ENCODE results near the gene ADAMTSL3. TPM values are rescaled to one million over a fixed set of nuclear protein-coding genes. Genes with fewer than 3 reads are reported as not detected.

Gene ADAMTSL3
- total and polyA plus RNA-seq, 2 experiments from 2014 or later = 0.61 to 0.87 TPM

DNA sequence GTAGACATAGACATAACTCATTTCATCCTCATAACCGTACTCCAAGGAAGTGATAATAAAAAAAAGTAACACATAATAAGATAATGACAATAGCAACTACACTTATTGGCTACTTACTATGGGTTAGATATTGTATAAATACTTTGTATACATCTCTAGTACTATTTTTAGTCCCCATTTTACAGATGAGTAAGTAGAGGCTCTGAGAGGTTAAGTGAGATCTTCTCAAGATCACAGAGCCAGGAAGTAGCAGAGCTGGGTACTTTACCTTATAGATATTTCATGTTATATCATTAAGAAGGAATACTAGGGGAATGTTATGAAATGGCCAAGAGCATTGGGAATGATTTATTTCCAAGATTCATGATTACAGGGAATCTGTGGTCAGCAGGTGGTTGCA, 49.4 kb upstream of the ADAMTSL3 start:
- H3K27me3 Mint-ChIP-seq (ENCODE audit: insufficient read depth, low read depth, poor library complexity) = peaks cover 8% of the 10 kb centered on the region
- no peak for DNase-seq (ENCODE audit: low spot score)
- TF ChIP-seq CREB1 (CRISPR knock-in tag; IDR thresholded peaks at IDR 0.05; ENCODE audit: low read depth) (no peak), ZNF114 (CRISPR knock-in tag; IDR thresholded peaks at IDR 0.05) (no peak), ETS1 (IDR thresholded peaks at IDR 0.05) (no peak), STAT1 (IDR thresholded peaks at IDR 0.05; ENCODE audit: unreplicated experiment) (no peak), NANOG (IDR thresholded peaks at IDR 0.05; ENCODE audit: borderline replicate concordance) (no peak)
- TF ChIP-seq, protein P1, sequence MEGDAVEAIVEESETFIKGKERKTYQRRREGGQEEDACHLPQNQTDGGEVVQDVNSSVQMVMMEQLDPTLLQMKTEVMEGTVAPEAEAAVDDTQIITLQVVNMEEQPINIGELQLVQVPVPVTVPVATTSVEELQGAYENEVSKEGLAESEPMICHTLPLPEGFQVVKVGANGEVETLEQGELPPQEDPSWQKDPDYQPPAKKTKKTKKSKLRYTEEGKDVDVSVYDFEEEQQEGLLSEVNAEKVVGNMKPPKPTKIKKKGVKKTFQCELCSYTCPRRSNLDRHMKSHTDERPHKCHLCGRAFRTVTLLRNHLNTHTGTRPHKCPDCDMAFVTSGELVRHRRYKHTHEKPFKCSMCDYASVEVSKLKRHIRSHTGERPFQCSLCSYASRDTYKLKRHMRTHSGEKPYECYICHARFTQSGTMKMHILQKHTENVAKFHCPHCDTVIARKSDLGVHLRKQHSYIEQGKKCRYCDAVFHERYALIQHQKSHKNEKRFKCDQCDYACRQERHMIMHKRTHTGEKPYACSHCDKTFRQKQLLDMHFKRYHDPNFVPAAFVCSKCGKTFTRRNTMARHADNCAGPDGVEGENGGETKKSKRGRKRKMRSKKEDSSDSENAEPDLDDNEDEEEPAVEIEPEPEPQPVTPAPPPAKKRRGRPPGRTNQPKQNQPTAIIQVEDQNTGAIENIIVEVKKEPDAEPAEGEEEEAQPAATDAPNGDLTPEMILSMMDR (conservative IDR thresholded peaks at IDR 0.05; ENCODE audit: low read depth in 2 of 2) = no peak

GRCh38 chr15:83605111-83605945, 48.6 kb upstream of the ADAMTSL3 start:
- H3K4me2 ChIP-seq = no peak overlapping the region
- H3K27ac ChIP-seq (ENCODE audit: low read depth) = no peak overlapping the region
- Mint-ChIP-seq H3K27me3 (ENCODE audit: insufficient read depth, low read depth, poor library complexity) (peaks cover 5% of the 10 kb centered on the region), H3K4me1 (no peaks in the 10 kb centered on the region), H3K36me3 (ENCODE audit: low read depth) (peaks cover 10% of the 10 kb centered on the region; the same call in 2 of the 3 replicates), H3K9me3 (peaks cover 10% of the 10 kb centered on the region), H3K27ac (no peak overlapping the region), H3K4me3 (no peak overlapping the region)
- no peaks in the 10 kb centered on the region for H3K36me3 ChIP-seq (ENCODE audit: insufficient read depth)
- DNase-seq (ENCODE audit: low spot score) (no peak), ATAC-seq (no peak)
- no peaks in the 10 kb centered on the region for H3K79me2 ChIP-seq (replicated peaks; ENCODE audit: insufficient read depth)
- H3K27me3 ChIP-seq (ENCODE audit: insufficient read depth) = no peaks in the 10 kb centered on the region
- H3K4me3 ChIP-seq = no peak overlapping the region
- H3K9me2 ChIP-seq (ENCODE audit: insufficient read depth) = no peaks in the 10 kb centered on the region
- no peaks in the 10 kb centered on the region for H3K4me1 ChIP-seq (ENCODE audit: insufficient read depth)
- H4K20me1 ChIP-seq (replicated peaks; ENCODE audit: insufficient read depth) = no peaks in the 10 kb centered on the region
- H2AFZ ChIP-seq = no peak overlapping the region
- no peaks in the 10 kb centered on the region for H3F3A ChIP-seq (replicated peaks; ENCODE audit: low read depth)
- TF ChIP-seq ZNF114 (CRISPR knock-in tag; IDR thresholded peaks at IDR 0.05) (no peak), POLR2AphosphoS5 (IDR thresholded peaks at IDR 0.05; ENCODE audit: low read depth) (no peak), STAT1 (IDR thresholded peaks at IDR 0.05; ENCODE audit: unreplicated experiment) (no peak)
- TF ChIP-seq, protein P2, sequence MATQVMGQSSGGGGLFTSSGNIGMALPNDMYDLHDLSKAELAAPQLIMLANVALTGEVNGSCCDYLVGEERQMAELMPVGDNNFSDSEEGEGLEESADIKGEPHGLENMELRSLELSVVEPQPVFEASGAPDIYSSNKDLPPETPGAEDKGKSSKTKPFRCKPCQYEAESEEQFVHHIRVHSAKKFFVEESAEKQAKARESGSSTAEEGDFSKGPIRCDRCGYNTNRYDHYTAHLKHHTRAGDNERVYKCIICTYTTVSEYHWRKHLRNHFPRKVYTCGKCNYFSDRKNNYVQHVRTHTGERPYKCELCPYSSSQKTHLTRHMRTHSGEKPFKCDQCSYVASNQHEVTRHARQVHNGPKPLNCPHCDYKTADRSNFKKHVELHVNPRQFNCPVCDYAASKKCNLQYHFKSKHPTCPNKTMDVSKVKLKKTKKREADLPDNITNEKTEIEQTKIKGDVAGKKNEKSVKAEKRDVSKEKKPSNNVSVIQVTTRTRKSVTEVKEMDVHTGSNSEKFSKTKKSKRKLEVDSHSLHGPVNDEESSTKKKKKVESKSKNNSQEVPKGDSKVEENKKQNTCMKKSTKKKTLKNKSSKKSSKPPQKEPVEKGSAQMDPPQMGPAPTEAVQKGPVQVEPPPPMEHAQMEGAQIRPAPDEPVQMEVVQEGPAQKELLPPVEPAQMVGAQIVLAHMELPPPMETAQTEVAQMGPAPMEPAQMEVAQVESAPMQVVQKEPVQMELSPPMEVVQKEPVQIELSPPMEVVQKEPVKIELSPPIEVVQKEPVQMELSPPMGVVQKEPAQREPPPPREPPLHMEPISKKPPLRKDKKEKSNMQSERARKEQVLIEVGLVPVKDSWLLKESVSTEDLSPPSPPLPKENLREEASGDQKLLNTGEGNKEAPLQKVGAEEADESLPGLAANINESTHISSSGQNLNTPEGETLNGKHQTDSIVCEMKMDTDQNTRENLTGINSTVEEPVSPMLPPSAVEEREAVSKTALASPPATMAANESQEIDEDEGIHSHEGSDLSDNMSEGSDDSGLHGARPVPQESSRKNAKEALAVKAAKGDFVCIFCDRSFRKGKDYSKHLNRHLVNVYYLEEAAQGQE (IDR thresholded peaks at IDR 0.05; ENCODE audit: unreplicated experiment) = no peak

More for the DNA sequence above, 49.4 kb upstream of the ADAMTSL3 start:
- H3K27ac ChIP-seq (ENCODE audit: low read depth) = no peak overlapping the region
- no peaks in the 10 kb centered on the region for H3K79me2 ChIP-seq (replicated peaks; ENCODE audit: insufficient read depth)
- no peaks in the 10 kb centered on the region for H3K4me1 ChIP-seq (ENCODE audit: insufficient read depth)
- H3K36me3 ChIP-seq (ENCODE audit: insufficient read depth) = no peaks in the 10 kb centered on the region
- no peak overlapping the region for H3K4me3 ChIP-seq
- no peaks in the 10 kb centered on the region for H3K9me2 ChIP-seq (ENCODE audit: insufficient read depth)
- H3K36me3 Mint-ChIP-seq (ENCODE audit: low read depth) = peaks cover 18% of the 10 kb centered on the region; the same call in 2 of the 3 replicates
- H3K4me3 Mint-ChIP-seq = no peak overlapping the region
- no peaks in the 10 kb centered on the region for H3F3A ChIP-seq (replicated peaks; ENCODE audit: low read depth)
- no peaks in the 10 kb centered on the region for H3K27me3 ChIP-seq (ENCODE audit: insufficient read depth)
- H2AFZ ChIP-seq = no peak overlapping the region
- no peak overlapping the region for H3K27ac Mint-ChIP-seq
- no peaks in the 10 kb centered on the region for H4K20me1 ChIP-seq (replicated peaks; ENCODE audit: insufficient read depth)
- no peak for ATAC-seq
- peaks cover 17% of the 10 kb centered on the region for H3K9me3 Mint-ChIP-seq
- no peak overlapping the region for H3K4me2 ChIP-seq
- H3K4me1 Mint-ChIP-seq = no peaks in the 10 kb centered on the region
